ENCODE results near the gene KRTAP9-4.
"Not testable (repeated sequence)": the region's sequence is repeated elsewhere in the genome, so short reads cannot be mapped to it uniquely, and the experiment has no call there.

KRTAP9-4 gene

GRCh38 chr17:41267711-41268110 lies 18.2 kb downstream of the KRTAP9-4 start:
- DNase-seq: no peak

- DNase-seq: not testable (repeated sequence)
Measured at GRCh38 chr17:41271323-41271722, 21.8 kb downstream of the KRTAP9-4 start.

- DNase-seq: no peak
Measured at GRCh38 chr17:41271858-41272257, 22.4 kb downstream of the KRTAP9-4 start.

DNA sequence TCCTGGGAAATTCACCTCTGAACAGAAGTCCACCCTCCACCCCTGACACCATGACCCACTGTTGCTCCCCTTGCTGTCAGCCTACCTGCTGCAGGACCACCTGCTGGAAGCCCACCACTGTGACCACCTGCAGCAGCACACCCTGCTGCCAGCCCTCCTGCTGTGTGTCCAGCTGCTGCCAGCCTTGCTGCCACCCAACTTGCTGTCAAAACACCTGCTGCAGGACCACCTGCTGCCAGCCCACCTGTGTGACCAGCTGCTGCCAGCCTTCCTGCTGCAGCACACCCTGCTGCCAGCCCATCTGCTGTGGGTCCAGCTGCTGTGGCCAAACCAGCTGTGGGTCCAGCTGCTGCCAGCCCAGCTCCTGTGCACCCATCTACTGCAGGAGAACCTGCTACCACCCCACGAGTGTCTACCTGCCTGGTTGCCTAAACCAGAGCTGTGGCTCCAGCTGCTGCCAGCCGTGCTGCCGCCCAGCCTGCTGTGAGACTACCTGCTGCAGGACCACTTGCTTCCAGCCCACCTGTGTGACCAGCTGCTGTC lies 26.2 kb downstream of the KRTAP9-4 start, which contains the start of gene KRTAP9-7:
TSS of gene KRTAP9-7 (plus strand) at position 51 of the 543 bp plus-strand sequence. CDS start at position 51, 0 bp downstream.
- DNase-seq: not testable (repeated sequence)

DNA sequence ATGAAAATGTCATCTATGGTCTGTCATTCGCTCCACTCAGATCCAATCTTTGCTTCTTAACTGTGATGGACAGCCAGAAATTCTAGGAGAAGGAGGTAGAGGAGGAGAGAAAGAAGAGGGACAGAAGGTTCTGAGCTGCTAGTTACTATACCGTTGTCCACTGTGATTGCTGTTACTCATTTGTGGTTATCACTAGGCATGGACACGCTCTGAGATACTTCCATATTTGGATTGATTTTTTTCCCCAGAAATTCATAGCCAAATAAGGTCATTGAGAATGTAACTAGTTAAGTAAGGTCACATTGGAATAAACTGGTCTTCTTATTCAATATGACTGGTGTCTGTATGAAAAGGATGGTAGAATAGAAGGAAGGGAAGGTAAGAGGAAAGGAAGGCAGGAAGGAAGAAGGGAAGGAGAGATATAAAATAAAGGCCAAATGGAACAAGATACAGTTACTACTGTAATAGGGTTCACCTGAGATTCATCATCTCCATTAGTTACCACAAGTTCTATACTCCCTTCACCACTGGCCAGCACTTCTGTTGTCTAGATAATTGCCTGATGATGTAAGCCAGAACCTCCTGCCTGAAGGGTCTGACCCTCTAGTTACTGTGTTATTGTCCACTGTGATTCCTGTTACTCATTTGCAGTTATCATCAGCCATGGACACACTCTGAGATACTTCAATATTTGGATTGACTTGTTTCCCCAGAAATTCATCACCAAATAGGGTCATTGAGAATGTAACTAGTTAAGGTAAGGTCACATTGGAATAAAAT lies 28.9 kb downstream of the KRTAP9-4 start:
- DNase-seq: no peak

DNA sequence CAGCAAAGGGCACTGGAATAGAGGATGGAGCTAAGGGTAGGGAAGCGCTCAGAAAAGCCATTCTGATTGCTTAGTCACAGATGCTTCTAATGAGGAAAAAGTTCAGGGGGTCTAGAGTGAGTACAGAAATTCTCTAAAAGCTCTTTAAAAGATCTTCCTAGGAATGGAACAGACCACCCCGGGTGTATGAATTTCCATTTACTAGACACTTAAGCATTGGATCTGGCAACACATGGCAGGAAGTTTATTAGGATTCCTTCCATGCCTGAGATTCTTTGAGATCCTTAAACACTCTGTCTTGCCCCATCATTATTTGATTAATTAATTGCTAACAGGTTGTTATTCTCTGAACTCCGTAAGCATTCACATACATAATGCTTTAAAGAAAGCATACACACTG lies 34.6 kb downstream of the KRTAP9-4 start:
- no peak for DNase-seq

DNA sequence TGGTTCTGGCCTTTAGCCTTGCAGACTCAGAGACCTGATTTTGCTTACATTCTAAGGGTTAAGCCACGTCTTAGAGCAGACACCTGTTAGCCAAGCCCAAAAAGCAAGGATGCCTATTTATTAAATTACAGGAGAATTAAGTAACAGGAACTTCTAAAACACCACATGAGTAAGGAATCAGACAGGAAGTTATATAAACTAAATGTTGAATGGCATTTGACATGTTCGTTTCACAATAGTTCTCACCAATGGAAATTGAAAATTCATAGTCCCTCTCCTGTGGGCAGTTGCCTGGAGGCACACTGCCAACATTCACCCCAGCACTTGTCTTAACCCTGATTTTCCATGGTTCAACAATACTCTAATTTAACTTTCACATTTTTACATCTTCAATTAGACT lies 35.1 kb downstream of the KRTAP9-4 start:
- DNase-seq: no peak

- no peak for DNase-seq
Measured at GRCh38 chr17:41287050-41287449, 37.6 kb downstream of the KRTAP9-4 start.

DNA sequence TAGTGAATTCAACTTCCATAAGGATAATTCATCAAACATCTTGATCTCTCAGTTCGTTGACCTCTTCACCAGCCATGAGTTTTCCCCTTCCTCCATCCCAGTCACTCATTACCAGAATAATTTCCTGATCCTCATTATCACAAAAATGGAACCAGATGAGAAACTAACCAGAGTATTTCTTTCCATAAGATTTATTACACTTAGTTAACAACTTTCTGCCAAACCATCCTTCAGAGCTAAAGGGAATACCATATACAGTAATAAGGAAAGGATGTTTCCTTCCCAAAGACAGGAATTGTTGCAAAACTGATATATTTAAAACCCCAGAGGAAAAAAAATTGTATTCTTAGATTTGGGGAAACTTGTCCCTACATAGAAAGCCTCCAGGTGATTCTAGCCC lies 44.5 kb downstream of the KRTAP9-4 start:
- DNase-seq: no peak

- no peak for DNase-seq
Measured at GRCh38 chr17:41296846-41297245, 47.4 kb downstream of the KRTAP9-4 start.

GRCh38 chr17:41298458-41299135 lies 49.1 kb downstream of the KRTAP9-4 start:
- DNase-seq: no peak

Measured in cerebellar nuclear complex (tissue), 1 donor.